HL-60 (cell line): ENCODE data around the gene KLHL33.

ENCODE experiments used
- CTCF ChIP-seq: IDR thresholded peaks from one replicate; pipeline ENCODE4 v1.5.1; 2011; ENCODE audit warnings: low read length, control low read depth, inconsistent platforms; ENCODE audit not compliant: insufficient read depth
- POLR2AphosphoS5 ChIP-seq: IDR thresholded peaks from 2 replicates; pipeline ENCODE4 v1.6.1; 2012; ENCODE audit warnings: low read depth

- TF ChIP-seq CTCF (no peak), POLR2AphosphoS5 (no peak)
Observed at GRCh38 chr14:20382526-20382925, 53.4 kb downstream of the KLHL33 start.
